ENCODE results near the gene SOCS2. TPM values are rescaled to one million over a fixed set of nuclear protein-coding genes. Genes with fewer than 3 reads are reported as not detected.

The SOCS2 gene
- total and polyA plus RNA-seq, 2 donors (not counting 3 experiments of a cell fraction or from before 2014, with no cell fraction given): 2.4 to 5.6 TPM

- POLR2A ChIA-PET: no interaction called here
- Histone ChIP-seq H4K20me1 (replicated peaks; ENCODE audit: control insufficient read depth, extremely low read depth, insufficient read depth, low read length) (no peaks in the 10 kb centered on the region), H3K27me3 (ENCODE audit: control insufficient read depth in 2 of 2, insufficient read depth in 2 of 2, low read length in 2 of 2) (peaks cover 2% of the 10 kb centered on the region in 2 experiments), H3K9me1 (replicated peaks; ENCODE audit: control insufficient read depth, extremely low read depth, insufficient read depth, low read length) (no peaks in the 10 kb centered on the region), H3K4me2 (ENCODE audit: insufficient read depth, low read length) (no peak overlapping the region), H3K9me3 (replicated peaks; ENCODE audit: control insufficient read depth, insufficient read depth, low read length) (no peaks in the 10 kb centered on the region), H2AFZ (ENCODE audit: low read depth, low read length) (no peak overlapping the region), H3K27ac (ENCODE audit: insufficient read depth, low read depth, low read length) (no peak overlapping the region), H3K79me2 (ENCODE audit: control insufficient read depth, insufficient read depth, low read length) (no peaks in the 10 kb centered on the region), H3K4me1 (ENCODE audit: control insufficient read depth, extremely low read depth, insufficient read depth, low read length) (peaks cover 5% of the 10 kb centered on the region), H3K36me3 (ENCODE audit: control insufficient read depth in 2 of 2, extremely low read depth in 1 of 2, insufficient read depth in 2 of 2, low read length in 2 of 2) (no peaks in the 10 kb centered on the region), H3K4me3 (replicated peaks in 1 of 3; ENCODE audit: insufficient read depth in 1 of 3, low read depth in 1 of 3, low read length in 3 of 3) (no peak overlapping the region), H3K9ac (replicated peaks; ENCODE audit: extremely low read depth, insufficient read depth, low read length) (no peak overlapping the region)
- CTCF ChIA-PET: interaction anchor here (0.6 to 2.5 kb wide), 14 partner anchors 9 to 576 kb away, joined by 3 to 30 read pairs (median 4); partner anchors contain the start of gene MRPL42
- intact Hi-C loops (cut with micrococcal nuclease) (loop anchor here (5.0 kb wide), 1 partner anchor 575 kb away; no protein-coding TSS in a partner anchor), dilution Hi-C loops (cut with MboI; ENCODE audit: extremely low pct_ligation_motif_present, low sequenced_read_pairs) (no loop called here)
- peak; percentile 62 for DNase-seq (ENCODE audit: low read depth, low spot score)
- no TSS peak for BruUV-seq (replicated peaks)
- TF ChIP-seq EZH2 (IDR thresholded peaks at IDR 0.05; ENCODE audit: borderline replicate concordance, low read depth, low read length, severe bottlenecking) (no peak), JUN (IDR thresholded peaks at IDR 0.05; ENCODE audit: borderline replicate concordance, insufficient read depth, insufficient read length, low read depth) (peak; percentile 48), POLR2AphosphoS5 (IDR thresholded peaks at IDR 0.05; ENCODE audit: insufficient read depth, low read depth, low read length) (no peak), FOS (IDR thresholded peaks at IDR 0.05; ENCODE audit: borderline replicate concordance, insufficient read depth, low read length) (peak; percentile 35)
- FAIRE-seq: peak; percentile 59
Measured at GRCh38 chr12:93526786-93527428, 45.6 kb upstream of the SOCS2 start.

DNA sequence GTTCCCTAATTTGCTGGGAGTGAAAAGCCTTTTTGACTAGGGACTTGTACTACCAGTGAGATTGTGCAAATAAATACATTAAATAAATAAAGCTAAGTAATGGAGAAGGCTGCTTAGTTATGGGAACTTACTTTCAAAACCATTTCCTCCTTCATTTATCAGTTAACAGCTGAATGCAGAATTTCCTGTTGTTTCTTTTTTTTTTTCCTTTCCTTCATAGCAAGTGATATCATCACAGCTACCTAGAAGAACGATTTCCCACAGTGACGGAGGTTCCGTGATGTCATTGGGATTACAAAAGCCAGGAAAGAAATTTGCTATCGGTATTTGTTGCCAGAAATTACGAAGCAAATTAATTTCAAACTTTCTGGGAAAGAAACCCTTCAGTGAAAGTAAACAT, 42.1 kb upstream of the SOCS2 start:
- dilution Hi-C loops (cut with MboI; ENCODE audit: extremely low pct_ligation_motif_present, low sequenced_read_pairs): no loop called here
- Histone ChIP-seq H3K79me2 (ENCODE audit: control insufficient read depth, insufficient read depth, low read length) (no peaks in the 10 kb centered on the region), H3K9me1 (replicated peaks; ENCODE audit: control insufficient read depth, extremely low read depth, insufficient read depth, low read length) (no peaks in the 10 kb centered on the region), H3K9ac (replicated peaks; ENCODE audit: extremely low read depth, insufficient read depth, low read length) (no peak overlapping the region), H3K4me3 (replicated peaks in 1 of 3; ENCODE audit: insufficient read depth in 1 of 3, low read depth in 1 of 3, low read length in 3 of 3) (no peak overlapping the region), H3K36me3 (ENCODE audit: control insufficient read depth in 2 of 2, extremely low read depth in 1 of 2, insufficient read depth in 2 of 2, low read length in 2 of 2) (no peaks in the 10 kb centered on the region), H4K20me1 (replicated peaks; ENCODE audit: control insufficient read depth, extremely low read depth, insufficient read depth, low read length) (no peaks in the 10 kb centered on the region), H3K4me2 (ENCODE audit: insufficient read depth, low read length) (no peak overlapping the region), H3K9me3 (replicated peaks; ENCODE audit: control insufficient read depth, insufficient read depth, low read length) (no peaks in the 10 kb centered on the region), H3K4me1 (ENCODE audit: control insufficient read depth, extremely low read depth, insufficient read depth, low read length) (peaks cover 5% of the 10 kb centered on the region), H3K27ac (ENCODE audit: insufficient read depth, low read depth, low read length) (no peak overlapping the region), H3K27me3 (ENCODE audit: control insufficient read depth in 2 of 2, insufficient read depth in 2 of 2, low read length in 2 of 2) (peaks cover 0 to 2% of the 10 kb centered on the region in 2 experiments), H2AFZ (ENCODE audit: low read depth, low read length) (peak overlapping the region; percentile 24)
- CTCF ChIA-PET: interaction anchor here (0.6 to 1.1 kb wide), 3 partner anchors 39 to 572 kb away, joined by 3 to 5 read pairs (median 3); no protein-coding TSS in a partner anchor
- no TSS peak for BruUV-seq (replicated peaks)
- FAIRE-seq: peak; percentile 76
- POLR2A ChIA-PET: interaction anchor here (0.7 kb wide), 1 partner anchor 763 kb away, joined by 3 read pairs; no protein-coding TSS in a partner anchor
- peak; percentile 73 for DNase-seq (ENCODE audit: low read depth, low spot score)
- intact Hi-C loops (cut with micrococcal nuclease): no loop called here
- no peak for TF ChIP-seq FOS (IDR thresholded peaks at IDR 0.05; ENCODE audit: borderline replicate concordance, insufficient read depth, low read length)
- no peak for TF ChIP-seq JUN (IDR thresholded peaks at IDR 0.05; ENCODE audit: borderline replicate concordance, insufficient read depth, insufficient read length, low read depth)
- no peak for TF ChIP-seq EZH2 (IDR thresholded peaks at IDR 0.05; ENCODE audit: borderline replicate concordance, low read depth, low read length, severe bottlenecking)
- no peak for TF ChIP-seq MYC (IDR thresholded peaks at IDR 0.05; ENCODE audit: low read depth, low read length)
- no peak for TF ChIP-seq POLR2AphosphoS5 (IDR thresholded peaks at IDR 0.05; ENCODE audit: insufficient read depth, low read depth, low read length)

Data from endothelial cell of umbilical vein (primary cell).